OCI-LY7 (cell line): Measurements from ENCODE around the gene IDUA. TPM values are rescaled to one million over a fixed set of nuclear protein-coding genes. Genes with fewer than 3 reads are reported as not detected.

Source experiments
- BruUV-seq: library from RNA; stranded (reverse); fragments of 400-500 nt; replicated peaks from 2 replicates; lab custom pipeline; 2021; lab: Mats Ljungman, UMichigan
- CTCF ChIA-PET: fragments of 300-600 bp; sonication (Branson Sonifier 250); formaldehyde crosslinking; loops from one replicate; lab custom pipeline; 2022; ENCODE audit warnings: antibody characterized with exemption; ENCODE audit not compliant: unreplicated experiment; lab: Charles Lee
- POLR2A ChIA-PET: fragments of 300-600 bp; sonication (Branson Sonifier 250); formaldehyde crosslinking; loops from one replicate; lab custom pipeline; 2022; ENCODE audit warnings: antibody characterized with exemption; lab: Charles Lee
- DNase-seq: peaks from one replicate; pipeline ENCODE4 v3.0.0-alpha.2; 2015; ENCODE audit warnings: low spot score
- H2AFZ ChIP-seq: fragments of 200-600 bp; sonication (generic), shearing (Covaris generic); 2 replicates; pipeline ENCODE4 v1.6.1; 2014; ENCODE audit warnings: mild to moderate bottlenecking, antibody characterized with exemption, low read length, moderate library complexity
- H3K27ac ChIP-seq: fragments of 200-600 bp; sonication (generic); 2 replicates; pipeline ENCODE4 v1.5.1; 2014; ENCODE audit warnings: mixed run types, low read depth, mild to moderate bottlenecking, moderate library complexity, low read length, inconsistent platforms; ENCODE audit not compliant: poor library complexity, severe bottlenecking
- H3K36me3 ChIP-seq: fragments of 200-600 bp; sonication (generic); 2 replicates; pipeline ENCODE4 v1.6.1; 2014; ENCODE audit warnings: mild to moderate bottlenecking, antibody characterized with exemption, low read length, moderate library complexity, mixed read lengths; ENCODE audit not compliant: insufficient read depth
- H3K4me1 ChIP-seq: fragments of 200-600 bp; sonication (generic); 2 replicates; pipeline ENCODE4 v1.5.1; 2014; ENCODE audit warnings: mild to moderate bottlenecking, low read length; ENCODE audit not compliant: insufficient read depth, poor library complexity, severe bottlenecking
- H3K4me2 ChIP-seq: fragments of 200-600 bp; sonication (generic); 2 replicates; pipeline ENCODE4 v1.6.1; 2014; ENCODE audit warnings: mild to moderate bottlenecking, low read length
- H3K4me3 ChIP-seq: fragments of 200-600 bp; sonication (generic); 2 replicates; pipeline ENCODE4 v1.5.1; 2014; ENCODE audit warnings: mild to moderate bottlenecking, low read depth, low read length; ENCODE audit not compliant: poor library complexity, severe bottlenecking
- H3K79me2 ChIP-seq: fragments of 200-600 bp; sonication (generic); 2 replicates; pipeline ENCODE4 v1.6.1; 2016; ENCODE audit warnings: low read depth, mild to moderate bottlenecking, low read length, moderate library complexity, mixed read lengths; ENCODE audit not compliant: insufficient read depth
- H3K9me2 ChIP-seq: fragments of 200-600 bp; sonication (generic); 2 replicates; pipeline ENCODE4 v1.6.1; 2016; ENCODE audit warnings: mild to moderate bottlenecking, low read length, mixed read lengths; ENCODE audit not compliant: insufficient read depth
- H3K9me3 ChIP-seq: fragments of 200-600 bp; sonication (generic); 2 replicates; pipeline ENCODE4 v1.6.1; 2014; ENCODE audit warnings: mild to moderate bottlenecking, mixed run types, low read length, mixed read lengths
- H4K20me1 ChIP-seq: fragments of 200-600 bp; sonication (generic); 2 replicates; pipeline ENCODE4 v1.6.1; 2014; ENCODE audit warnings: mild to moderate bottlenecking, antibody characterized with exemption, low read length, moderate library complexity, mixed read lengths; ENCODE audit not compliant: insufficient read depth
- EZH2phosphoT487 ChIP-seq: fragments of 200-600 bp; sonication (generic); IDR thresholded peaks from 2 replicates; pipeline ENCODE4 v1.6.1; 2018; ENCODE audit warnings: low read depth, borderline replicate concordance, mild to moderate bottlenecking, mixed run types, antibody characterized with exemption, low read length, moderate library complexity, mixed read lengths
- intact Hi-C: fragments of 100-400 bp; cut with micrococcal nuclease; formaldehyde crosslinking; loops from one replicate; pipeline ENCODE4 v1.10.0; 2022; ENCODE audit not compliant: unreplicated experiment
- total RNA-seq, 2 experiments: library from RNA; depleted of rRNA in 1 of 2; stranded (reverse); fragments of >200 nt in 1 of 2; shearing (Covaris generic) in 1 of 2; gene quantifications; 2 replicates each; pipeline ENCODE4 v1.2.3, GENCODE V29; 2014 to 2022
- TF ChIP-seq, protein P1 (sequence below): fragments of 200-600 bp; sonication (generic); conservative IDR thresholded peaks from 2 replicates; pipeline ENCODE4 v1.5.1; 2014; ENCODE audit warnings: mild to moderate bottlenecking, antibody characterized with exemption, low read length, moderate library complexity, mixed read lengths

Gene IDUA
- total RNA-seq, 2 experiments from 2014 or later: 12.3 to 15.7 TPM

DNA sequence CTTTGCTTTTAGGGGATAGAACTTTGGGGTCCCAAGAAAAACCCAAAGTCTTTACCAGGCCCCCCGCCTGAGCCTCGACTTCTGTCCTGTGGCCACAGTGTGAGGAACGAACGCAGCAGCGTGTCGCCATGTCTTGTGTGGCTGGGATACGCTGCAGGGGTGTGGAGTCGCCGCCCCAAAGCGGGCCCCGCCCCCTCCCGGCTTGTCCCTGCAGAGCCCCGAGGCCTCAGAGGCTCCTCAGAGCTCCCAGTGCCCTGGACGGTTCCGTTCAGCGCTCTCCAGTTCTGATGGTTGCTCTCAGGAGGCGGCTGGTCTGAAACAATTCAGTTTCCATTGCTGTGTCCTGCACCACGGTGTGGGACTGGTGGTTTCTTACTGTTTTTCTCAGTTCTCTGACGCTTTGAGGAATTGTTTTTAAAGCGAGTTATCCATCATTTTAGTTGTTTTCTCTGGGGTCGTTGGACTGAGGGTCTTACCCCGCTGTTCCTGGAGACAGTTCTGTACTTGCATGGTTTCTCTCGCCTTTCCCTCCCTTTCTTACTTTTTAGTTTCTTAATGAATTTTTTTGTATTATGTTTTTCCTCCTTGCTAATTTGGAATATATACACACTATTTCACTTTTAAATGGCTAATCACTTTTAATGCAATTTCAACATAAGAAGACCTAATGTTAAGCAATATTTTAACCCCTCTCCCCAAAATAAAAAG lies 1.6 kb upstream of the IDUA start:
- no peaks in the 10 kb centered on the region for H3K79me2 ChIP-seq
- H2AFZ ChIP-seq: no peak overlapping the region
- H3K4me1 ChIP-seq: no peaks in the 10 kb centered on the region
- H3K9me3 ChIP-seq: no peaks in the 10 kb centered on the region
- ChIA-PET POLR2A (no interaction called here), CTCF (no interaction called here)
- DNase-seq: no peak
- intact Hi-C loops: loop anchor here (5.0 kb wide), 1 partner anchor 93 kb away; no protein-coding TSS in a partner anchor
- no peaks in the 10 kb centered on the region for H4K20me1 ChIP-seq
- no peaks in the 10 kb centered on the region for H3K9me2 ChIP-seq
- TF ChIP-seq, protein P1, sequence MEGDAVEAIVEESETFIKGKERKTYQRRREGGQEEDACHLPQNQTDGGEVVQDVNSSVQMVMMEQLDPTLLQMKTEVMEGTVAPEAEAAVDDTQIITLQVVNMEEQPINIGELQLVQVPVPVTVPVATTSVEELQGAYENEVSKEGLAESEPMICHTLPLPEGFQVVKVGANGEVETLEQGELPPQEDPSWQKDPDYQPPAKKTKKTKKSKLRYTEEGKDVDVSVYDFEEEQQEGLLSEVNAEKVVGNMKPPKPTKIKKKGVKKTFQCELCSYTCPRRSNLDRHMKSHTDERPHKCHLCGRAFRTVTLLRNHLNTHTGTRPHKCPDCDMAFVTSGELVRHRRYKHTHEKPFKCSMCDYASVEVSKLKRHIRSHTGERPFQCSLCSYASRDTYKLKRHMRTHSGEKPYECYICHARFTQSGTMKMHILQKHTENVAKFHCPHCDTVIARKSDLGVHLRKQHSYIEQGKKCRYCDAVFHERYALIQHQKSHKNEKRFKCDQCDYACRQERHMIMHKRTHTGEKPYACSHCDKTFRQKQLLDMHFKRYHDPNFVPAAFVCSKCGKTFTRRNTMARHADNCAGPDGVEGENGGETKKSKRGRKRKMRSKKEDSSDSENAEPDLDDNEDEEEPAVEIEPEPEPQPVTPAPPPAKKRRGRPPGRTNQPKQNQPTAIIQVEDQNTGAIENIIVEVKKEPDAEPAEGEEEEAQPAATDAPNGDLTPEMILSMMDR: no peak
- no peak for TF ChIP-seq EZH2phosphoT487
- H3K4me3 ChIP-seq: no peak overlapping the region
- H3K36me3 ChIP-seq: no peaks in the 10 kb centered on the region
- H3K4me2 ChIP-seq: peak overlapping the region; percentile 66; the same call in 1 of the 2 replicates
- H3K27ac ChIP-seq: no peak overlapping the region
- no TSS peak for BruUV-seq

DNA sequence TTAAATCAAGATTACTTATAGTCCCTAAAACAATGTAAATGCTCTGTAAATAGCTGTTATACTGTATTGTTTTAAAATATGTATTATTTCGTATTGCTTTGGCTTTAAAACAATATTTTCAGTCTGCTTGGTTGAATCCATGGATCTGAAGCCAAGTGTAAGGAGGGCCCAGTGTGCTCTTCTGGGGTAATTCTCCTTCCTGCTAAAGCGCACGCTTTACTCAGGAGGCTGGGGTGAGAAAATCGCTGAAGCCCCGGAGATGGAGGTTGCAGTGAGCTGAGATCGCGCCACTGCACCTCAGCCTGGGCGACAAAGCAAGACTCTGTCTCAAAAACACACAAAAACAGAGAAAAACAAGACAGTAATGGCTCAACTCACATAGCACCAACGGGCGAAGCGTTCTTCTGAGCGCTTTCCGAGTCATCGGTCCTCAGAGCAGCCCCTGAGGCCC lies 391 bp upstream of the IDUA start:
- H3K36me3 ChIP-seq: no peaks in the 10 kb centered on the region
- peak overlapping the region; percentile 67 for H3K4me3 ChIP-seq
- POLR2A ChIA-PET: no interaction called here

More for the DNA sequence above, 391 bp upstream of the IDUA start:
- TF ChIP-seq, protein P1: no peak
- TF ChIP-seq EZH2phosphoT487: no peak
- H2AFZ ChIP-seq: peak overlapping the region; percentile 78
- no peaks in the 10 kb centered on the region for H3K4me1 ChIP-seq
- H3K4me2 ChIP-seq: peak overlapping the region; percentile 66
- intact Hi-C loops: loop anchor here (2.0 to 5.0 kb wide), 3 partner anchors 54 to 244 kb away; partner anchors contain the start of genes GAK and TMEM175
- H3K79me2 ChIP-seq: no peaks in the 10 kb centered on the region
- CTCF ChIA-PET: interaction anchor here (0.6 kb wide), 1 partner anchor 65 kb away, joined by 3 read pairs; no protein-coding TSS in a partner anchor
- no peaks in the 10 kb centered on the region for H4K20me1 ChIP-seq
- no peaks in the 10 kb centered on the region for H3K9me3 ChIP-seq
- no TSS peak for BruUV-seq
- H3K9me2 ChIP-seq: no peaks in the 10 kb centered on the region
- no peak for DNase-seq
- H3K27ac ChIP-seq: no peak overlapping the region
